Vagina (tissue), 2 donors: ENCODE results near the gene CCL19.

Experiments
- POLR2A ChIP-seq, 2 donors: fragments of 450-650 bp; IDR thresholded peaks; one replicate each; pipeline ENCODE4 v1.6.1; 2017; ENCODE audit warnings: antibody characterized with exemption in 2 of 2, mild to moderate bottlenecking in 2 of 2, moderate library complexity in 2 of 2
- TF ChIP-seq, protein P1 (sequence below), 3 experiments: fragments of 450-650 bp in 2 of 3; fragments of 200-600 bp in 1 of 3; sonication (generic) in 1 of 3; IDR thresholded peaks; one replicate each; pipeline ENCODE4 v1.5.1; 2017 to 2019; ENCODE audit warnings: antibody characterized with exemption in 3 of 3, mild to moderate bottlenecking in 2 of 3, moderate library complexity in 2 of 3

DNA sequence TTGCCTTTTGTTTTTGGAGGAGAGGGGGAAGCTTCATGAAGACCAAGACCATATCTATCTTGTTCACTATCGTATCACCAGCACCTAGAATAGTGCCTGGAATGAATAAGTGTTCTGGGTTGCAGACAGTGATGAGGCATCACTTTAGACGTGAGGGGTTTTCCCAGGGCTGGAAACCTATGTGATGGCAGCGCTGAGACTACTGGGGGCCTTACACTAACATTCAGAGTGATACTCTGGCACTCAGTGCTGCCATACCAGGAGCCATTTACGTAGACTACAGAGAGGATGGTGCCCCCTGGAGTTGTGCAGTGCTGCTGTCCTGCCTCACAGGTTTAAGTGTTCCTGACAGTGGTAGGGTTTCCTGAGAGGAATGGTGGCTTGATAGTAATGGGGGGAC is 6.9 kb downstream of the CCL19 start:
- TF ChIP-seq, protein P1, sequence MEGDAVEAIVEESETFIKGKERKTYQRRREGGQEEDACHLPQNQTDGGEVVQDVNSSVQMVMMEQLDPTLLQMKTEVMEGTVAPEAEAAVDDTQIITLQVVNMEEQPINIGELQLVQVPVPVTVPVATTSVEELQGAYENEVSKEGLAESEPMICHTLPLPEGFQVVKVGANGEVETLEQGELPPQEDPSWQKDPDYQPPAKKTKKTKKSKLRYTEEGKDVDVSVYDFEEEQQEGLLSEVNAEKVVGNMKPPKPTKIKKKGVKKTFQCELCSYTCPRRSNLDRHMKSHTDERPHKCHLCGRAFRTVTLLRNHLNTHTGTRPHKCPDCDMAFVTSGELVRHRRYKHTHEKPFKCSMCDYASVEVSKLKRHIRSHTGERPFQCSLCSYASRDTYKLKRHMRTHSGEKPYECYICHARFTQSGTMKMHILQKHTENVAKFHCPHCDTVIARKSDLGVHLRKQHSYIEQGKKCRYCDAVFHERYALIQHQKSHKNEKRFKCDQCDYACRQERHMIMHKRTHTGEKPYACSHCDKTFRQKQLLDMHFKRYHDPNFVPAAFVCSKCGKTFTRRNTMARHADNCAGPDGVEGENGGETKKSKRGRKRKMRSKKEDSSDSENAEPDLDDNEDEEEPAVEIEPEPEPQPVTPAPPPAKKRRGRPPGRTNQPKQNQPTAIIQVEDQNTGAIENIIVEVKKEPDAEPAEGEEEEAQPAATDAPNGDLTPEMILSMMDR (IDR thresholded peaks at IDR 0.05): no peak
- TF ChIP-seq POLR2A (IDR thresholded peaks at IDR 0.05): no peak
